ENCODE results near the gene DUT.
A peak's percentile ranks its signal among the peaks of the same experiment; 100 is the strongest.
"Not testable (repeated sequence)": the region's sequence is repeated elsewhere in the genome, so short reads cannot be mapped to it uniquely, and the experiment has no call there.

DUT gene

GRCh38 chr15:48330855-48331795, at the start of gene DUT:
TSS of gene DUT (plus strand) at chr15:48331429. CDS start at chr15:48331516, 87 bp downstream.
- peak; percentile 61 for DNase-seq

DNA sequence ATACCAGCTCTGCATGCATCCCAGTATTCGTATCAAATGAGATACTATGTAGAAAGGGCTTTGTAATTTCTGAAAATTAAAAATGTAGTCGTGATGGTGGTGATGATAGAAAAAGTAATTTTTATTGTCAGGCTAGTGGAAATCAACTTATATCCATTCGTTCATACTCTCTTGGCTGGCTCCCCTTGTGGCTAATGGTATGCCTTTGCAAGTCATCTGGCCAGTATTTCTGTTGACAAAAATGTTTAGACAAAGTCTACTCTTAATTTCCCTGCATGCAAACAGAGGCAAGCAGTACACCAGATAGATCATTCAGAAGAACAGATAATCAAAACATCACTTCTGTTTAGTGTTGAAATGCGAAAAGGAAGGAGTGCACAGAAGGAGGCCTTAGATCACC, 49.6 kb upstream of the DUT start:
- no peak for DNase-seq

DNA sequence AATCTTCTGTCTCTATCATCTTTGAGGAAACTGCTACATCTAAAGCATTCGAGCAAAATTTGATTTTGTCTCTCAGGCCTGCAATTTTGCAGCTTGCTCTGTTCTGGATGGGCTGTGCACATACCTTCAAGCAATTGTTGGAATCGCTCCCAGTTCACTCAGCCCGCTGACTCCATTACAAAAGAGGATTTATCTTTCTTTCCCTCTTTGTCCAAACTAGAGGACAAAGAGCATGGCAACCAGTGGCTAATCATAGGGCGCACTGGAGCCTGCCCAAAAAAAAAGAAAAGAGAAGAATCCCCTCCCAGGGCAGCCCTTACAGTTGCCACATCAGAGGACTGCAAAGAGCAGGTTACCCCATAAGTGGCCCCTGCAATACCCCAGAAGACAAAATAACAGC, 49.0 kb upstream of the DUT start:
- no peak for DNase-seq

DNA sequence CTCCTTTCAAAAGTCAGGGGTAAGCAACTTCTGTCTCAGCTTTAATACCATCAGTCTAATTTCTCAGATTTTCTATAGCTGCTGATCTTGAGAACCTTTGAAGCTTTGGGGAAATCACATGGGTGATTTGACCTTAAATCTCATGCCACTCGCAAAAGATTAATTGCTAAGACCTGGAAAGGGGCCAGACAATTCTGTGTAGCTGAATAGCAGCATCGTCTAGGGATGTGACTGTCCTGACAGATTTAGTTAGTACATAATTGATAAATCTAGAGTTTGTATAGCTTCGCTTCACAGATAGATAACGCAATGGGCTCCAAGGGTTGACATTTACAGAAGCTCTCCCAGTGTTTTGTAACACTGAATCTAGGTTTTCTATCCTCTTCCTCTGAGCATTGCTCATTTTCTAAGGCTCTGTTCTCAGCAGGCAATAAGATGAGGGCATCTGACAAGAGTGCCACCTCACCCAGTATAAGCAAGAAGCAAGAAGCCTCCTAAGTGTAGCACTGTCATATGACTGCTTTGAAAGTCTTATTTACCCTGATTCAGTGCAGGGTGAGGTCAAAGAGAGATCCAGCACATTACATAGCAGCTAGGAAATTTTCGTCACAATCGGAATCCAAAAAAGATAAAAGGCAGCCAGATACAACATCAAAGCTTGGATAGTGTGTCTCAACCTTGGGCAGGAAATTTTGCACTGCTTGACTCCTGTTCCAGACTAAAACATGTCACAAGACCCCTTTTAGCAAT, 47.7 kb upstream of the DUT start:
- no peak for DNase-seq

DNA sequence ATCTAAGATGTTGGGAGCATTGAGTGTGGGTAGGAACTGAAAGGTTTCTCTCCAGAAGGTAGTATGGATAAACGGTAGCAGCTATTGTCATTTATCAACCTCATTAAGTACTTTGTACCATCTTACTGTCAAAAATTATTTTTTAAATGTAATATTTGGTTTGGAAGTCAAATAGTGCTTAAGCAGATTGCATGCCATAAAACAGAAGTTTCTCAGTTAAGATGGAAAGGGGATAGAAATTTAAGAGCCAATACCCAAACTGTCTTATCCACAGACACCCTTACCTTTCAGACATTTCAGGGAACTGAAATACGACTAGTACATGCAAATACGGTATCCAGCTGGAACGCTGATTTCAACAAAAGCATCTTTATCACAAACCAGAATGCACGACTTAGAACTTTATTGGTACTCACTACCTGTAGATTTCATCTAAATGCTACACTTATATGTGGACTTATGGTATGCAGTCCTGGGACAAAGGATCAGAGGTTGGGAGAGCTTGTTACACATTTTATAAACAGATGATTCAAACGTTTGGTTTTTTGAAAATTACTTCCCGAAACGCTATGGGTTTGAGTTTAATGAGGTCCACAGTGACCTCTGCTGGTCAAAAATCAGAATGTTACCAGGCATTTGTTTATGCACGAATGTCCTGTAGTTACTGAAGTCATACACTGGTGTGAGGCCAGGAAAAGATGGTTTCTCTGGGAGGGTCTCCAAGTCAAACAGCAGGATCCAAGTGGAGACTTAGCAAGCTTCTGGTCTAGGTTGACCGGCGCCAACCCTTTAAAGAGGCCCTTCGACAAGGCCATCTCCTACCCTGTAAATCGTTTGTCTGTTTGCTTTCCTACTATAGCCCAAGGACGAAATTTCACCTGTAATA, 45.7 kb upstream of the DUT start:
- peak; percentile 86 for DNase-seq

- no peak for DNase-seq
These were observed 41.6 kb upstream of the DUT start for GRCh38 chr15:48289628-48290027.

DNA sequence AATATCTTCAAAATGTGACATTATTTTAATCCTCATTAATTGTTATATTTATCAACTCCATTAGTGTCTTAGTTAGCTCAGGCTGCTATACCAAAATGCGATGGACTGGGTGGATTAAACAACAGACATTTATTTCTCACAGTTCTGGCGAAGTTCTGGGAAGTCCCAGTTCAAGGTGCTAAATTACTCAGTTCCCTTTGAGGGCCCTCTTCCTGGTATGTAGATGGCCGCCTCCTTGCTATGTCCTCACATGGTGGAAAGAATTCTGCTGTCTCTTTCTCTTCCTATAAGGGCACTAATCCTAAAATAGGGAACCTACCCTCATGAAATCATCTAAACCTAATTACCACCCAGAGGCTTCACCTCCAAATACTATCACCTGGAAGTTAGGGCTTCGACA, 38.8 kb upstream of the DUT start:
- DNase-seq: no peak

- DNase-seq: no peak
These were observed 33.6 kb upstream of the DUT start for GRCh38 chr15:48297668-48298067.

- peak; percentile 37 for DNase-seq
These were observed 32.3 kb upstream of the DUT start for GRCh38 chr15:48298914-48299313.

GRCh38 chr15:48300038-48300437, 31.2 kb upstream of the DUT start:
- no peak for DNase-seq

DNA sequence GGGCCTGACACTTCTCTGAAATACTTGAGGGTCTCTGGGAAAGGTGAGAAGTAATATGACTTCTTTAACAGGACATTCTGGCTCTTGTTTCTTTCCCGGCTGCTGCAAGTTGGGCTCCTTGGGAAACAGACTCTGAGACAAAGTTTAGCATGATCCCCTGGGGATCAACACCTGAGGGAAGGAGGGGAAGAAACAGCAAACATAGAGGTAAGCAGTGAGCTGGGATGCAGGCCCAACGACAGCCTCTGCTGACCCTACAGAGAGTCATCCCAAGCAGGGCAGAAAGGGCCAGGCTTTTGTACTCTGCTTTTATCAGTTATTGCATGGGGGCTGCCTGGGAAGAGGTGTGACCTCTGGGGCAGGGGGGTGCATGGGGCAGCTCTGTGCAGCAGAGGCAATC, 26.8 kb upstream of the DUT start:
- DNase-seq: no peak

GRCh38 chr15:48306639-48307038, 24.6 kb upstream of the DUT start:
- no peak for DNase-seq

- DNase-seq: no peak
These were observed 23.6 kb upstream of the DUT start for GRCh38 chr15:48307586-48307985.

DNA sequence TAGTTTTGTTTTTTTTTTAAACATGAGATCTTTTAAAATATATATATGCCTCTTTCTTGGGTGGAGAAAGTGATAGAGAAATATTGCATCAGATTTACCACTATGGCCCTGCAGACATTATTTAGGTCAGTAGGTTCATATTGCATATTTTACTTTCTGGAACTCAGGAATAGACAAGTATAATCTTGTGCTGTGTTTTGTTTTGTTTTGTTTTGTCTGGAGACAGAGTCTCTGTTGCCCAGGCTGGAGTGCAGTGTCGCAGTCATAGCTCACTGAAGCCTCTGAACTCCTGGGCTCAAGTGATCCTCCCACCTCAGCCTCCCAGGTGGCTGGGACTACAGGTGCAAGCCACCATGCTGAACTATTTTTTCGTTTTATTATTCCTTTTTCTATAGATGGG, 21.5 kb upstream of the DUT start:
- no peak for DNase-seq

DNA sequence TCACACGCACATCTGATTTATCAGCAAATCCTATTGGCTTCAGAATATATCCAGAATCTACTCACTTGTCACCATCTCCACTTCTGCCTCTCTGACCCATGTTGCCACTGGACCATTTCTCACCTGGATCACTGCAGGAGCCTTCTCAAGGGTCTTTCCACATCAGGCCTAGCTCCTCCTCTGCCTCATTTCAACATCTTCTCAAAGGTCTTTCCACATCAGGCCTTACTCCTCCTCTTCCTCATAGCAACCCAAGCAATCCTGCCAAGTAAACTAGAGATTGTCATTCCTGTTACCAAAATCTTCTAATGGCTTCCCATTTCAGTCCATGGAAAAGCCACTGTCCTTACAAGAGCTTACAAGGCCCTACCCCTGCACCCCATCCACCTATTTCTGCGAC, 18.0 kb upstream of the DUT start:
- DNase-seq: no peak

- no peak for DNase-seq
These were observed 16.2 kb upstream of the DUT start for GRCh38 chr15:48315041-48315440.

DNA sequence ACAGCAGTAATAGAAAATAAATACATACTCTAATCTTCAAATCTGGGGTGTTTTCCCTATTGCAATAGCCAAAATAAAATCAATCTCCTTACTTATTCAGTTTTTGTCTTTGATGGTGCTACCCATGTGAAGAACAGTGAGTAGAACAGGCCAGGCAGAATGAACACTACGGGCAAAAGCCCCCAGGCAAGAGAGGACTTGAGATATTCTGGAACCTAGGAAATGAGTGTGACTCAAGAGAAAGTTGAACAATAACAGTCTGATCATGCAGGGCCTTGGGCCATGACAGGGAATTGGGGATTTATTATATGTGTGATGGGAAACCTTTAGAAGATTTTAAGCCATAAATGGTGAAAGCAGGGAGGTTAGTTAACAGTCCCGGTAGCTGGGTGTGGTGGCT, 14.0 kb upstream of the DUT start:
- no peak for DNase-seq

DNA sequence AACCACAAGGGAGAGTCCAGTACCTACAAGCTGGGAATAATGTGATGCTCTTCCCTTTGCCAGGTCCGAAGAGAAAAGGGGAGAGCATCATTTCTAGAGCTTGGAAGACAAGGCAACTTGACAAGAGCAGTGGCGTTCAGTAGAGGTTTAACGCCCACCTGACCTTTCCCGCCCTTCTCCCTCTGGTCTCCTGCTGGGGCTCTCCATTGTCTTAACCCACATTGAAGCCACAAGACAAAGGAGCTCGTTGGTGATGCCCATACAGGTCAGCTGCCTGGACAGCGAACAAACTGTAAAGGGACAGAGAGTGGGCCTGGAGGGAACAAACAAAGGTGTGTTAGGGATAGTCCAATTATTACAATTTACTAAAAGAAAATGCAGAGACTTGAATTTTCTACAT, 13.1 kb upstream of the DUT start:
- no peak for DNase-seq

DNA sequence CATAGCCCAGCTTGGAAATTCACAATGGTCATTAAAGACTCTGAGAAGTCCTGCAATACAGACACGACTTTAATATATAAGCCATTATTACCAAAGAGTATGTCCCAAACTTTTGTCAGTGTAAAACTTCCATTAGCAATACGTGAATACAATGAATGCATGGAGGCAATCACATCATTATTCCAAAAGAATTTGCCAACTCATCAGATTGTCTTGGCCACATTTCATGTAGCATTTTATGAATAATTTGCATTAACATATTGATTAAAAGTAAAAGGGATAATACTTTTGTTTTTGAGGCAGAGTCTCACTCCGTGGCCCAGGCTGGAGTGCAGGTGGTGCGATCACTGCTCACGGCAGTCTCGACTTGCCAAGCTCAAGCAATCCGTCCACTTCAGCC, 7.9 kb upstream of the DUT start:
- DNase-seq: no peak

GRCh38 chr15:48324949-48325348, 6.3 kb upstream of the DUT start:
- DNase-seq: no peak

DNA sequence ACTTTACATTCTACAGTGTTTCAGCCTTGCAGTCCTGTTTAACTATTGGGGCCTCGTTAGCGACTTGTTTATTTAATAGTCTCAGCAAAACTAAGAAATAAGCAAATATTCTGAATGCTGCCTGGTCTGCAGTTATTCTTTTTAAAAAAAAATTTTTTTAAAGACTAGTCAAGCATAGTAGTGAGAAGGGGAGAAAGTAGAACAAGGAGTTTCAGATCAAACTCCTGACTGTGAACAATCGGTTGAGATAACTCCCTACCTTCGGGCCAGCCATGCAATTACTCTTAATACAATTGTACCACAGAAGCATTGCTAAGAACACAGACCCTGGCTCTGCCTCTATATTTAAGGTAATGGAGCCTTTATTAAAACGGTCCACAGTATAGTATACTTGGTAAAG, 5.8 kb upstream of the DUT start:
- no peak for DNase-seq

DNA sequence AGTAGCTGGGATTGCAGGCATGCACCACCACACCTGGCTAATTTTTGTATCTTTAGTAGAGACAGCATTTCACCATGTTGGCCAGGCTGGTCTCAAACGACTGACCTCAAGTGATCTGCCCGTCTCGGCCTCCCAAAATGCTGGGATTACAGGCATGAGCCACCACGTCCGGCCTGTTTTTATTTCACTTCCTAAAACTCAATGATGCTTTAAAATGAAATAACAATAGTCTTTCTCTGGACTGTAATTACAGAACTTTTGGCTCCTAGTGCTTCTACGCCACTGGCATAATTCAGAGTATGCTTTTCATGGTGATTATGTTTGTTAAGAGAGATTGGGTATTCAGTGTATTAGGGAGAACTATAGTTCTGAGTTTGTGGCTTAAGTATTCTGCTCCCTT, 5.0 kb upstream of the DUT start:
- DNase-seq: not testable (repeated sequence)

GRCh38 chr15:48330105-48330785, 984 bp upstream of the DUT start:
- DNase-seq: no peak
